Brain pericyte (primary cell): ENCODE measurements around the gene KCNQ4.
A peak's percentile ranks its signal among the peaks of the same experiment; 100 is the strongest.

Experiments used
- DNase-seq: peaks from one replicate; pipeline ENCODE4 v3.0.0-alpha.2; 2012; ENCODE audit warnings: low read depth, low spot score

KCNQ4 gene

GRCh38 chr1:40861224-40862003 lies 77.8 kb downstream of the KCNQ4 start:
- DNase-seq: no peak

DNA sequence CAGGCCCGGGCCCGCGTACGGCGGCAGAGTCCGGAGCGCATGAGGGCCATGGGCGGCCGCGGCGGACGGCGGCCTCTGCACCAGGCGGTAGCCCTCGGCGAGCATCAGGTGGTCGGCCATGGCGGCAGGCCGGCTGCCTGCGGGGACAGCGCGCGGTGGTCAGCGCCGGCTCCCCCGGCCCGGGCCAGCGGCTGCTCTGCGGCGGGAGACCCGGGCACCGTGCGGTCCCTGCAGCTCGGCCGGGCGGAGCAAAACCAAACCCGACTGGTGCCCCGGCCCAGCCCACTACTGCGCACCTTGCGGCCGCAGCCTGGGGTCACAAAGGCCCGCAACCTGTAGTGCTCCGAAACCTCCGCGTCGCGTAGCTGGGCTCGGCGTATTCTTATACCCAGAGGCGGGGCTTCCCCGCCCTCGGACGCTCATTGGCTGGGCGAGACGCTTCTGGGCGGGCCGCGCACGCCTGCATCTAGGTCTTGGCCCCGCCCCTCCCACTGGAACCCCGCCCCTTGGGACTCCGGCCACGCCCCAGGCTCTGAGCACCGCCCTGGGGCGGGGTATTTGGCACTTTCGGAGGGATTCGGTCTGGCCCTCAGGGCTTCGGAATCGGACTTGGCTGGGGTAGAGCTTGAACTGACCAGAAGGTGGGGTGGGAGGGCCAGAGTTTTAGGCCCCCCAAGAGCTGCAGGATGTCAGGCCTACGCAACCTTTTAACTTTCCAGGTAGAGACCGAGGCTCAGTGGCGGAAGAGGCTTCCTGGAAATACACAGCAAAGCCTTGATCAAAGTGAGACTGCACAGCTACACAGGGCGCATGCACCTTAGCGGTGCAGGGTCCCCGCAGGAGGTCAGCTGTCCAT lies 78.6 kb downstream of the KCNQ4 start, which contains the start of gene CITED4:
Gene CITED4 (minus strand): TSS at position 356 of the 856 bp plus-strand sequence. CDS start 236 bp downstream, at position 120.
- DNase-seq: peak; percentile 65

DNA sequence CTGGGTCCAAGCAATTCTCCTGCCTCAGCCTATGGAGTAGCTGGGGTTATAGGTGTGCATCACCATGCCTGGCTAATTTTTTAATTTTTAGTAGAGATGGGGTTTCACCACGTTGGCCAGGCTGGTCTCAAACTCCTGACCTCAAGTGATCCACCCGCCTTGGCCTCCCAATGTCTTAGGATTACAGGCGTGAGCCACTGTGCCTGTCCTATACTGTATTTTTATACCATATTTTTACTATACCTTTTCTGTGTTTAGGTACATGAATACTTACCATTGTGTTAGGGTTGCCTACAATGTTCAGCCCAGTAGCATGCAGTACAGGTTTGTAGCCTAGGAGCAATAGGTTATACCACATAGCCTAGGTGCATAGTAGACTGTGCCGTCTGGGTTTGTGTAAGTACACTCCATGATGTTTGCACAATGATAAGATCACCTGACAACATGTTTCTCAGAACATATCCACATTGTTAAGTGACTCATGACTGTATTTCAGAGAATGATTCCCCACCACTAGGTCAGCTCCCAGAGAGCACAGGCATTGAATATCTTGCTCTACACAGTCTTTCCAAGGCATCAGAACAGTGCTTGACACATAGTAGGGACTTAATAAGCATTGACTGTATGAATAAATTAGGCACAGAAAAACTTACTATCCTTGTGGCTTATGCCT lies 84.6 kb downstream of the KCNQ4 start:
- DNase-seq: no peak

DNA sequence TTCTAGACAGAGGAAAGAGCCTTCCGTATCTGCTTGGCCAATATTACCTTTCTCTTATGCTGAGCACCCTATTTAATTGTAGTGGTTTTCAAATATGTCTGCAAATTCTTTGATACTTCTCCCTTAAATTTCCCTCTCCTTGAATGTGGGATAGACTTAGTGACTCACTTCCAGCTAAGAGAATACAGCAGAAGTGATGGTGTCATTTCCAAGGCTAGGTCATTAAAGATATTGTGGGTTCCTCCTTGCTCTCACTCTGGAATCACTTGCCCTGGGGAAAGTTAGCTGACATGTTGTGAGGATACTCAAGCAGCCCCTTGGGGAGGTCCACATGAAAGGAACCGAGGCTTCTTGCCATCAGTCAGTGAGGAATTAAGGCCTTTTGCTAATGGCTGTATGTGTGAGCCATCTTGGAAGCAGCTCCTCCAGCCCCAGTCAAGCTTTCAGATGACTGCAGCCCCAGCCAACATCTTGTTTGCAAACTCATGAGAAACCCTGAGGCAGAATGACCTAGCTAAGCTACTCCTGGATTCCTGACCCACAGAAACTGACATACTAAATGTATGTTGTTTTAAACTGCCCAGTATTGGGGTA lies 86.6 kb downstream of the KCNQ4 start:
- DNase-seq: no peak

DNA sequence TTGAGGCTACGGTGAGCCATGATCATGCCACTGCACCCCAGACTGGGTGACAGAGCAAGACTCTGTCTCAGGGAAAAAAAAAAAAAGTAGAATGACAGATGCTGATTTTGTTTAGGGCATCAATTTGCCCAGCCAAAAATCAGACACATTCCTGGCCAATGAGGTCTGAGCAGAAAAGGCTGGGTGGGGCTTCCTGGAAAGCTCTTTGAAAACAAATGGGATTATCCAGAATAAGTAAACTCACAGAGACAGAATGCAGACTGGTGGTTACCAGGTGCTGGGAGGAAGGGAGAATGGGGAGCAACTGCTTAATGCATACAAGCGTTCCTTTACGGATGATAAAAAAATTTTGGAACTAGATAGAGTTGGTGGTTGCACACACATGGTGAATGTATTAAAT lies 88.7 kb downstream of the KCNQ4 start:
- no peak for DNase-seq

DNA sequence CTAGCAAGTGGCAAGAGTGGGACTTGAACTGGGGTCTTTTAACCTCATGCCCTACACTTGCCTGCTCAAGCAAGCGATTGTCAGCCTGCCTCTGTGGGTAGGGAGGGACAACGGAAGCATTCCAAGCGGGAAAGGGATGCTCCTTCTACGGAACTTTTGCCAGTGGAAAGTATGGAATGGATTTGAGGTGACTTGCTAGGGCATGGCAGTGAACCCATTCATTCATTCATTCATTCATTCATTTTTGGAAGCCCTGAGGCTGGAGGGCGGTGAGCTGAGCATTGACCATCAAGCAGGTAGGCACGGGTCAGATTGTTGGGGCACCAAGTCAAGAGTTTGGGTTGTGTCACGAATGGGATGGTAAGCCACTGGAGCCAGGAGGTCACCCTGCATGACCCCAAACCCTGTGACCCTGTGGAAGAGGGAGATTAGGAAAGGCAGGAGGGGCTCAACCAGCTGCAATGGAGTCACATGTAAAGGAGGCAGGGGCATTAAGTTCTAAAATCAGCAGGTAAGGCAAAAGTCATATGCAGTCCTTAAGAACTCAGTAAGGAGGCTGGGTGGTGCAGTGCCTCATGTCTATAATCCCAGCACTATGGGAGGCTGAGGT lies 90.4 kb downstream of the KCNQ4 start:
- DNase-seq: no peak

GRCh38 chr1:40876436-40876761 lies 92.8 kb downstream of the KCNQ4 start:
- DNase-seq: no peak

GRCh38 chr1:40876891-40877290 lies 93.3 kb downstream of the KCNQ4 start:
- no peak for DNase-seq

DNA sequence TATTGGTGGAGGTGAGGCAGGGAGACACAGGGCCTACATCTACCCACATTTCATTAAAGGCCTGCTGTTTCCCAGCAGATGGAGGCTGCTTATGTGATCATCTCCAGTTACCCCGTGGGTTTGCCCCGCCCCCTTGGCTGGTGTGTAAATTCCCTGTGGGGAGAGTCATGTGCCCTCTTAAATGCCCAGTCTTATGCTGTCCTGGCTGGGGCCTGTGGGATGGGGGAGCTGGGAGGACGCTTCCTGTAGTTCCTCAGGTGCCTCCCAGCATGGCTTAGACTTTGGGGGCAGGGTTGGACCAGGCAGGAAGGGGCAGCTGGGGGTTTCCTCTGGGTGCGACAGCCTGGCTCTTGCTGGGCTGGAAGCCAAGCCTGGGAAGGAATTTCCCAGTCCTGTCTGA lies 94.1 kb downstream of the KCNQ4 start:
- DNase-seq: peak; percentile 72

DNA sequence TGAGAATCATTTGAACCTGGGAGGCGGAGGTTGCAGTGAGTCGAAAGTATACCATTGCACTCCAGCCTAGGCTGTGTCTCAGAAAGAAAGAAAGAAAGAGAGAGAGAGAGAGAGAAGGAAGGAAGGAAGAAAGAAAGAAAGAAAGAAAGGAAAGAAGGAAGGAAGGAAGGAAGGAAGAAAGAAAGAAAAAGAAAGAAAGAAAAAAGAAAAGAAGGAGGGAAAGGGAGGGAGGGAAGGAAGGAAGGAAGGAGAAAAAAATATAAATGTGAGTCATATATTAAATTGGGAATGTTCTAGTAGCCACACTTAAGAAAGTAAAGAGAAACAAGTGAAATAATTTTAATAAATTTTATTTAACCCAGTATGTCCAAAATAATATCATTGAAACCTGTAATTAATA lies 95.3 kb downstream of the KCNQ4 start:
- DNase-seq: no peak

- no peak for DNase-seq
Observed at GRCh38 chr1:40879482-40880175, 96.0 kb downstream of the KCNQ4 start.

GRCh38 chr1:40880813-40881549 lies 97.4 kb downstream of the KCNQ4 start:
- DNase-seq: no peak

- no peak for DNase-seq
Observed at GRCh38 chr1:40884055-40884795, 100.6 kb downstream of the KCNQ4 start.

DNA sequence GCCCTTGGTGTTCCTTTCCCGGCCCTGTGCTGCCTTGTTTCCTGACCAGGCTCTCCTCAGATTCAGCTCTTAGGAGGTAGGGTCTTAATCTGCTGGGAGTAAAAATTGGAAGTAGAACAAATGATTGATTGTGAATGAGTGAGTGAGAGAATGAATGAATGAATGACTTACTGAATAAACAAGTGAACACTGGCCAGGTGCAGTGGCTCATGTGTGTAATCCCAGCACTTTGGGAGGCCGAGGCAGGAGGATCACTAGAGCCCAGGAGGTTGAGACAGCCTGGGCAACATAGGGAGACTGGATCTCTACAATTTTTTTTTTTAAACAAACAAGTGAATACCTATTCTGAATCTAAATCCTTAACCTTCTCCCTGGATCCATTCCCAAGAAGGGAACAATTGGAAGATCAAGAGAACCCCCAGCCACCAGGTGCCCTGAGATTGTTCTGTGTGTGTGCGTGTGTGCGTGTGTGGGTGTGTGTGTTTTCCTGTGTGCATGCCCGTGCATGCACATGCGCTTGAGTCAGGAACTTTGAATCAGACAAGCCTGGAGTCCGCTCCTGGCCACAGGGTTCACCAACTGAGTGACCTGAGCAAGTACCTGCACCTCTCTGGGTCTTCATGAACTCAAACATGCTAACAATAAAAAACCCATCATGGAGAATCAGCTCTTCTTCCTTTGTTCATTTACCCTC lies 102.9 kb downstream of the KCNQ4 start:
- DNase-seq: no peak

DNA sequence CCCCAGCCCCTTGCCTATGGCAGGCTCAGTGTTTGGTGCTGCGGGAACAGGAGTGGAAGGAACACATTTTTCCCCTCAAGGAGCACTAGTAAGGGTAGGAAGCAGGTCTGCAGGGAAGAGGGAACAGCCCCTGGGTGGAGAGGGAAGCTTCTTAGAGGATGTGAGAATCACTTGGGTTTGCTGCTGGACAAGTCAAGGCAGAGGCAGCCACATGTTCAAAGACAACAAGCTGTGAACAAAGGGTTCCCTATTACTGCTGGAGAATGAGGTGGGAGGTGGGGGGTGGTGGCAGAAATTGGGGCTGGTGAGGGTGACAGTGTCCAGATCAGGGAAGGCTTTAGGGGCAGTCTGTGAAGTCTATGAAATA lies 103.4 kb downstream of the KCNQ4 start:
- DNase-seq: no peak

GRCh38 chr1:40887652-40888051 lies 104.1 kb downstream of the KCNQ4 start:
- DNase-seq: no peak
